Measurements from ENCODE around the gene PAM.
A peak's percentile ranks its signal among the peaks of the same experiment; 100 is the strongest.
"Not testable (repeated sequence)": the region's sequence is repeated elsewhere in the genome, so short reads cannot be mapped to it uniquely, and the experiment has no call there.

Gene PAM

DNA sequence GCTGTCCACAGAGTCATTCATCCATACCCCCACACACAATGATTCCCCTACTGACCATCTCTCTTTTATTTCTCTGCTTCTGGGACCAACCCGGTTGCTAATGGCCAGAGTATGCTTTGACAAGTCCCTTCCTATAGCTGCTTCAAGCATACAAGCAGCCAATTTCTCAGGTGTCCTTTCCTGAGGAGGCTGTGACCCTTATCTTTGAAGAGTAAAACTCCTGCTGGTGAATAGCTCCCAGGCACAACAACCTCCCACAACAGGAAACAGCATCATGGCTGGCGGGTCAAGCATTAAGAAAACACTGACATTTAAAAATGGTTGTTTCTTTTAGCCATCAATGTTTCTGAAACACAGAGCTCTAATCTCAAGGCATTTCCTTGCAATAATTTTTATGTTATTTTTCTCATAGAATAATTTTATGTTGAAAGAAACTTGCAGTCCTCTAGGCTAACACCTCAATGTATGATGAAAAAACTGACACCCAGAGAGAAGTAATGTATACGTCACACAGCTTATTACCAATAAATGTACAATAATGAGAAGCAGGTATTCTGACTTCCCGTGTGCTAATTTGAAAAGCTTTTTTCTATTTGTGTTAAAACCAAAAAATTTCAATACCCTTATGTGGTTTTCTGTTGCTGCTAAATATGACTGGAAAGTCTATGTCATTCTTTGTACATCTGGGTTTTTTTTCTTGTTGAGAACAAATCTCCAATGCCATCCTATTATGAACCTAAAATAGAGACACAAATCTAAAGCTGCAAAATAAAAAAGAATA is 7.5 kb upstream of the PAM start:
- no peak overlapping the region for H3K4me3 ChIP-seq (ENCODE audit: low read depth, low read length)

DNA sequence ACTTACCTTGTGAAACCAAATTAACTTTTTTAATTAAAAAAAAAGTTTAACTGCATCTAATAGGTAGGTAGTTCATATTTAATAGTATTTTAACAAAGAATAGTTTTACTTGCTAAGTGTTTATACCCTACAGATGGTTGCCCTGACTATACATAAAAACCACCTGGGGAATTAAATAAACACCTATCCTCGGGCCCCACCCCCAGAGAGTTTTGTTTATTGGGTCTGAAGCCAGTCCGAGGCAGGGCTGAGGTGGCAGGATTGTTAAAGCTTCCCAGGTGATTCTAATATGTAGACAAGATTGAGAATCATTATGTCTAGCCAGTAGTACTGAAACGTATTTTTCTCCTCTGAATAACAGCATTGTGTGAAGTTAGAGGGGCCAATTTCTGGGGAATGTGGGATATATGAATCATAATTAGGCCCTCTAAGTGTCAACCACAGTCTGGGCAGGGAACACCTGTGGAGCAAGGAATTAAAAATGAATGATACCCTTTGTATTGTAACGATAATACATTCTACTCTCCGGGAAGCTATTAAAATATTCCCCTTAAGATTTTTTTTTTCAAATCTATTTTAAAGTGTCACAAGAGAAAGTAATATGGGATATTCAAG is 5.6 kb upstream of the PAM start:
- DNase-seq: no peak
- TF ChIP-seq, protein P1, sequence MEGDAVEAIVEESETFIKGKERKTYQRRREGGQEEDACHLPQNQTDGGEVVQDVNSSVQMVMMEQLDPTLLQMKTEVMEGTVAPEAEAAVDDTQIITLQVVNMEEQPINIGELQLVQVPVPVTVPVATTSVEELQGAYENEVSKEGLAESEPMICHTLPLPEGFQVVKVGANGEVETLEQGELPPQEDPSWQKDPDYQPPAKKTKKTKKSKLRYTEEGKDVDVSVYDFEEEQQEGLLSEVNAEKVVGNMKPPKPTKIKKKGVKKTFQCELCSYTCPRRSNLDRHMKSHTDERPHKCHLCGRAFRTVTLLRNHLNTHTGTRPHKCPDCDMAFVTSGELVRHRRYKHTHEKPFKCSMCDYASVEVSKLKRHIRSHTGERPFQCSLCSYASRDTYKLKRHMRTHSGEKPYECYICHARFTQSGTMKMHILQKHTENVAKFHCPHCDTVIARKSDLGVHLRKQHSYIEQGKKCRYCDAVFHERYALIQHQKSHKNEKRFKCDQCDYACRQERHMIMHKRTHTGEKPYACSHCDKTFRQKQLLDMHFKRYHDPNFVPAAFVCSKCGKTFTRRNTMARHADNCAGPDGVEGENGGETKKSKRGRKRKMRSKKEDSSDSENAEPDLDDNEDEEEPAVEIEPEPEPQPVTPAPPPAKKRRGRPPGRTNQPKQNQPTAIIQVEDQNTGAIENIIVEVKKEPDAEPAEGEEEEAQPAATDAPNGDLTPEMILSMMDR (IDR thresholded peaks at IDR 0.05; ENCODE audit: low read depth, low read length): no peak
- Histone ChIP-seq H3K27me3 (no peaks in the 10 kb centered on the region), H3K4me1 (no peaks in the 10 kb centered on the region; the same call in 1 of the 2 replicates), H3K9me3 (no peaks in the 10 kb centered on the region), H3K36me3 (no peaks in the 10 kb centered on the region), H3K4me3 (ENCODE audit: low read depth, low read length) (no peak overlapping the region)

More for the DNA sequence above, 7.5 kb upstream of the PAM start:
- no peak for DNase-seq
- Histone ChIP-seq H3K4me1 (no peaks in the 10 kb centered on the region), H3K27me3 (no peaks in the 10 kb centered on the region), H3K36me3 (no peaks in the 10 kb centered on the region), H3K9me3 (no peaks in the 10 kb centered on the region)
- TF ChIP-seq, protein P1 (IDR thresholded peaks at IDR 0.05; ENCODE audit: low read depth, low read length): no peak

DNA sequence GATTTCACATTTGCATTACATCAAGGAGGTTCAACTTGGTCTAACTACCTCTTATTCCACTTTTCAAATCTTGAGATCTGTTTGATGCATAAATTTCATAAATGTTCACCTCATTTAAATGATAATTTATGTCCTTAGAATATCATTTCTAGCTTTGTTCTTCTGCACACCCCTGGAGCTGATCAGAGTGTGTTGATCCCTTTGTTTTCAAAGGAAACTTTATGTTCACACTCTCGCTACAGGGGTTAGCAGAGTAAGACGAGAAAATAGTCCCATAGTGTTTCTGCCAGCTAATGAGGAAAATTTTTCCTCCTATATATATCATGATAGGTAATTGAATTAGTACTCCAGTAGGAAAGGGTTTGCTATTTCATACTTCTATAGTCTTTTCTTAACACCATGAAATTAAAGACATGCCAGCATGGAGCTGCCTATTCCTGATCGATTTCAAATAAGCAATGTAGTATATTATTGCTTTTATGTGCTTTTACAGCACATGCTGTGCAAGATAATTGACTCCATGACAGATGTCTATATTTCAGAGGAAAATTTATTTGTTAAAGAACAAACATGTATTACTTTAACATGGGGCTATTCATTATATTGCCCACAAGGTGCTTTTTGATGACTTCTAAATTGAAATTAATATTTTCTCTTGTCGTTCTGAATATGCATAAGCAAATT is 4.8 kb upstream of the PAM start:
- Histone ChIP-seq H3K4me1 (no peaks in the 10 kb centered on the region; the same call in 1 of the 2 replicates), H3K36me3 (no peaks in the 10 kb centered on the region; the same call in 1 of the 2 replicates), H3K27me3 (no peaks in the 10 kb centered on the region), H3K4me3 (ENCODE audit: low read depth, low read length) (no peak overlapping the region), H3K9me3 (no peaks in the 10 kb centered on the region)
- DNase-seq: no peak
- TF ChIP-seq, protein P1 (IDR thresholded peaks at IDR 0.05; ENCODE audit: low read depth, low read length): no peak

DNA sequence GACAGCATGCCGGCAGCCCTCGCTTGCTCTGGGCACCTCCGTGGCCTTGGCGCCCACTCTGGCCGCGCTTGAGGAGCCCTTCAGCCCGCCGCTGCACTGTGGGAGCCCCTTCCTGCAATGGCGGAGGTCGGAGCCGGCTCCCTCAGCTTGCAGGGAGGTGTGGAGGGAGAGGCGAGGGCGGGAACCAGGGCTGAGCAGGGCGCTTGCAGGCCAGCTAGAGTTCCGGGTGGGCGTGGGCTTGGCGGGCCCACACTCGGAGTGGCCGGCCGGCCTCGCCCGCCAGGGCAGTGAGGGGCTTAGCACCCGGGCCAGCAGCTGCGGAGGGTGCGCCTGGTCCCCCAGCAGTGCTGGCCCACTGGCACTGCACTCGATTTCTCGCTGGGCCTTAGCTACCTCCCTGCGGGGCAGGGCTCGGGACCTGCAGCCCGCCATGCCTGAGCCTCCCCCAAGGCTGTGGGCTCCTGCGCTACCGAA is 3.2 kb upstream of the PAM start:
- H3K36me3 ChIP-seq; H3K4me1 ChIP-seq; H3K9me3 ChIP-seq; H3K4me3 ChIP-seq (ENCODE audit: low read depth, low read length); H3K27me3 ChIP-seq; DNase-seq: not testable (repeated sequence)

DNA sequence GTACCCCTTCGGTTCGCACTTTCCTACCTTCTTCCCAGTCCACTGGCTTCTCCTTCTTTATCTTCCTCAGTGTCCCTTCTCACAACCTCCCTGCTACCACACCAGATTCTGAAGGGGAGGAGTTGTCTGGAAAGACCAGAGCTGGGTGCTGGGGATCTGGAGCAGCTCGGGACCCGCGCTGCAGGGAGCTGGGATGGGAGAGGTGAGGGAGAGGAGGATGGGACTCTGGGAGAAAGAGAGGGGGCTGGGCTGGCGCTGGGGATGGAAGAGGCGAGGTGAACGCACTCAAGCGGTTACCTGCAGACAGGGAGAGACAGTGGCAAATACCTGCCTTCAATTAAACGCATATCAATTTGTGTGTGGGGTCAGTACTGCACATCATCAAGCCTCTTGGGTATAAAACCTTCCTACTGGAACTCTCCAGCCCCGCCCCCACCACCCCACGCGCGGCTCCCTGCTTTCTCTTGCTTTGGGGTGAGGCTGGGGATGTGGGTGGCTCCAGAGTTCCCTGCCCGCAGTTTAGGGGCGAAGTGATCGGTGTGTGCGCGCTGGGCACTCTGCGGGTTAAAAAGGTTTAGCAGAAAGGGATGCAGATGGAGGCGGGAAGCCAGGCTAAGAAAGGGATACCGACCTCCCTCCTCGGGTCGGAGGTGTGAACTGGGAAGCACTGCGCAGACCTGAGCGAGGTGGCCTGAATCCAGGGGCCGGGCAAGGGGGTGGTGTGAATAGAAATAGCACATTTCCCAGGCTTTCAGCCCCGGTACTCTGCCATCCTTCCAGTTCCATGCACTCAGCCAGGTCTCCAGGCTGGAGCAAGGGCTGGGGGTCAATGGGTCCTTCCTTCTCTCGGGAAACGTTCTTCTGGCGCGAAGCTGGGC is 977 bp upstream of the PAM start:
- Histone ChIP-seq H3K27me3 (no peaks in the 10 kb centered on the region), H3K4me3 (ENCODE audit: low read depth, low read length) (peak overlapping the region; percentile 98), H3K9me3 (no peaks in the 10 kb centered on the region), H3K4me1 (peaks cover under 1% of the 10 kb centered on the region; the same call in 1 of the 2 replicates), H3K36me3 (no peaks in the 10 kb centered on the region; the same call in 1 of the 2 replicates)
- TF ChIP-seq, protein P1 (IDR thresholded peaks at IDR 0.05; ENCODE audit: low read depth, low read length): no peak
- peak; percentile 42 for DNase-seq

All from BE2C (cell line).